ENCODE data around the gene ICAM3.

The ICAM3 gene

GRCh38 chr19:10361569-10362011 lies 22.2 kb upstream of the ICAM3 start:
- Histone ChIP-seq H3K4me2 (ENCODE audit: insufficient read depth, low read length) (no peak overlapping the region), H3K9me3 (ENCODE audit: insufficient read depth, low read length, severe bottlenecking) (no peaks in the 10 kb centered on the region), H3K36me3 (ENCODE audit: insufficient read depth, low read length) (peaks cover 81% of the 10 kb centered on the region), H3K79me2 (ENCODE audit: insufficient read depth, low read length) (no peaks in the 10 kb centered on the region), H3K27me3 (ENCODE audit: insufficient read depth, low read length, poor library complexity) (no peaks in the 10 kb centered on the region), H3K4me1 (ENCODE audit: insufficient read depth, low read length) (no peaks in the 10 kb centered on the region), H3K4me3 (ENCODE audit: low read depth in 1 of 2, low read length in 2 of 2) (no peak overlapping the region), H3K9ac (ENCODE audit: low read depth, low read length) (no peak overlapping the region), H3K27ac (ENCODE audit: low read length) (no peak overlapping the region), H4K20me1 (ENCODE audit: insufficient read depth, low read length) (peaks cover 11% of the 10 kb centered on the region), H2AFZ (ENCODE audit: low read depth, low read length) (no peak overlapping the region)
- TF ChIP-seq, protein P1, sequence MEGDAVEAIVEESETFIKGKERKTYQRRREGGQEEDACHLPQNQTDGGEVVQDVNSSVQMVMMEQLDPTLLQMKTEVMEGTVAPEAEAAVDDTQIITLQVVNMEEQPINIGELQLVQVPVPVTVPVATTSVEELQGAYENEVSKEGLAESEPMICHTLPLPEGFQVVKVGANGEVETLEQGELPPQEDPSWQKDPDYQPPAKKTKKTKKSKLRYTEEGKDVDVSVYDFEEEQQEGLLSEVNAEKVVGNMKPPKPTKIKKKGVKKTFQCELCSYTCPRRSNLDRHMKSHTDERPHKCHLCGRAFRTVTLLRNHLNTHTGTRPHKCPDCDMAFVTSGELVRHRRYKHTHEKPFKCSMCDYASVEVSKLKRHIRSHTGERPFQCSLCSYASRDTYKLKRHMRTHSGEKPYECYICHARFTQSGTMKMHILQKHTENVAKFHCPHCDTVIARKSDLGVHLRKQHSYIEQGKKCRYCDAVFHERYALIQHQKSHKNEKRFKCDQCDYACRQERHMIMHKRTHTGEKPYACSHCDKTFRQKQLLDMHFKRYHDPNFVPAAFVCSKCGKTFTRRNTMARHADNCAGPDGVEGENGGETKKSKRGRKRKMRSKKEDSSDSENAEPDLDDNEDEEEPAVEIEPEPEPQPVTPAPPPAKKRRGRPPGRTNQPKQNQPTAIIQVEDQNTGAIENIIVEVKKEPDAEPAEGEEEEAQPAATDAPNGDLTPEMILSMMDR (IDR thresholded peaks at IDR 0.05; ENCODE audit: borderline replicate concordance, extremely low read depth, low read length, poor library complexity, severe bottlenecking): no peak
- TF ChIP-seq EZH2 (IDR thresholded peaks at IDR 0.05; ENCODE audit: borderline replicate concordance, low read depth, low read length, severe bottlenecking): no peak
- no peak for ATAC-seq (ENCODE audit: insufficient read depth, low read depth)
- DNase-seq: no peak

DNA sequence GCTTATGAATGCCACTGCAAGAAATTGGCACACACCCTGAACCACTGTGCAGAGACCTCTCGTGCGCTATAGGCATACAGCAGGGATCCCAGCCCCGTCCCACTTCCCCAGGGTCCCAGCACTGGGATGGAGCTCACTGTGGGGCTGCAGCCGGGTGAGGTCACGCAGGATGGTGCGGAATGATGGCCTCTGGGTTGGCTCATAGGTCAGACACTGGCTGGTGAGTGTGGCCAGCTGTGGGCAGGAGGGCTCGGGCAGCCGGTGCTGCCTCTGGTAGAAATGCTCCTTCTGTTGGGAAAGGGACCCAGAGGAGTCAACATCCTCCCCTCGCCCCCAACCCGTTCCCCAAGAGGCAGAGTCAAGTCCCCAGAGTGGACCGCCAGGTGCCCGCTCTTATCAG lies 17.0 kb upstream of the ICAM3 start:
- H2AFZ ChIP-seq (ENCODE audit: low read depth, low read length): no peak overlapping the region
- DNase-seq (no peak), ATAC-seq (ENCODE audit: insufficient read depth, low read depth) (no peak)
- no peaks in the 10 kb centered on the region; the same call in 1 of the 2 replicates for H4K20me1 ChIP-seq (ENCODE audit: insufficient read depth, low read length)
- no peaks in the 10 kb centered on the region for H3K9me3 ChIP-seq (ENCODE audit: insufficient read depth, low read length, severe bottlenecking)
- no peak overlapping the region for H3K9ac ChIP-seq (ENCODE audit: low read depth, low read length)
- H3K4me3 ChIP-seq (ENCODE audit: low read depth in 1 of 2, low read length in 2 of 2): no peak overlapping the region
- H3K36me3 ChIP-seq (ENCODE audit: insufficient read depth, low read length): peaks cover 68% of the 10 kb centered on the region
- H3K79me2 ChIP-seq (ENCODE audit: insufficient read depth, low read length): no peaks in the 10 kb centered on the region
- no peaks in the 10 kb centered on the region for H3K4me1 ChIP-seq (ENCODE audit: insufficient read depth, low read length)
- no peaks in the 10 kb centered on the region for H3K27me3 ChIP-seq (ENCODE audit: insufficient read depth, low read length, poor library complexity)
- no peak overlapping the region for H3K27ac ChIP-seq (ENCODE audit: low read length)
- no peak for TF ChIP-seq EZH2 (IDR thresholded peaks at IDR 0.05; ENCODE audit: borderline replicate concordance, low read depth, low read length, severe bottlenecking)
- TF ChIP-seq, protein P1 (IDR thresholded peaks at IDR 0.05; ENCODE audit: borderline replicate concordance, extremely low read depth, low read length, poor library complexity, severe bottlenecking): no peak
- H3K4me2 ChIP-seq (ENCODE audit: insufficient read depth, low read length): no peak overlapping the region

DNA sequence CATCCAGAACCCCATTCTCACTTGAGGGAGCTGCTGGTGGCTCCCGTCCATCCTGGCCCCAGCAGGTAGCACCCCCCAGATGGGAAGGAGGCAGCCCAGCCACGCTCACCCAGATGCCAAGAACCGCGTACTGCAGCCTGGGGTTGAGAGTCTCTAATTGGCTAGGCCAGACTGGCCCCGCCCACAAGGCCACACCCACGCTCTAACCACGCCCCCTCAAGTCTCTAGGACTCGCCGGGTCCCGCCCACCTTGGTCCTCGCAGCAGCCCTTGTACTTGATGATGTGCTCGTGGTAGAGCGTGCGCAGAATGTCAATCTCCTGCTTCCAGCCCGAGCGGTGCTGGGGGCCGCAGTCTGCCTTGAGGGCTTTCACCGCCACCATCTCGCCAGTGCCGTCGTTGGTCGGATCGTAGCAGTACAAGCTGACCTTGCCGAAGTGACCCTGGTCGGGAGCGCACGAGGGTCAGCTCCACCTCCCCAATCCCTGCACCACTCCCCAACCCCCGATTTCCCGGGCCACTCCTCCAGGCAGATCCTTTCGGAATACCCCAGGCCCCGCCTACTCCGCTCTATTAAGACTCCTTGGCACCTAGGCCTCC lies 14.5 kb upstream of the ICAM3 start:
- no peak overlapping the region for H3K9ac ChIP-seq (ENCODE audit: low read depth, low read length)
- no peak overlapping the region for H2AFZ ChIP-seq (ENCODE audit: low read depth, low read length)
- peaks cover 58% of the 10 kb centered on the region for H3K36me3 ChIP-seq (ENCODE audit: insufficient read depth, low read length)
- H4K20me1 ChIP-seq (ENCODE audit: insufficient read depth, low read length): no peaks in the 10 kb centered on the region; the same call in none of the 2 replicates
- H3K9me3 ChIP-seq (ENCODE audit: insufficient read depth, low read length, severe bottlenecking): no peaks in the 10 kb centered on the region
- TF ChIP-seq, protein P1 (IDR thresholded peaks at IDR 0.05; ENCODE audit: borderline replicate concordance, extremely low read depth, low read length, poor library complexity, severe bottlenecking): no peak
- TF ChIP-seq EZH2 (IDR thresholded peaks at IDR 0.05; ENCODE audit: borderline replicate concordance, low read depth, low read length, severe bottlenecking): no peak
- no peak overlapping the region for H3K27ac ChIP-seq (ENCODE audit: low read length)
- H3K79me2 ChIP-seq (ENCODE audit: insufficient read depth, low read length): no peaks in the 10 kb centered on the region
- H3K4me1 ChIP-seq (ENCODE audit: insufficient read depth, low read length): no peaks in the 10 kb centered on the region
- DNase-seq (peak; percentile 60), ATAC-seq (ENCODE audit: insufficient read depth, low read depth) (peak; percentile 73)
- H3K4me2 ChIP-seq (ENCODE audit: insufficient read depth, low read length): no peak overlapping the region
- no peak overlapping the region for H3K4me3 ChIP-seq (ENCODE audit: low read depth in 1 of 2, low read length in 2 of 2)
- no peaks in the 10 kb centered on the region for H3K27me3 ChIP-seq (ENCODE audit: insufficient read depth, low read length, poor library complexity)

Data from DND-41 (cell line).